Nephron (organoid): ENCODE results near the gene SNORC.

Source experiments
- H3K27ac Mint-ChIP-seq, 3 experiments: 2 replicates each; pipeline ENCODE4 v1.8.0; 2020; ENCODE audit warnings: mixed read lengths in 3 of 3, mild to moderate bottlenecking in 2 of 3, moderate library complexity in 1 of 3
- H3K27me3 Mint-ChIP-seq: 2 replicates; pipeline ENCODE4 v1.8.0; 2021; ENCODE audit warnings: low read depth, mild to moderate bottlenecking, moderate library complexity, mixed read lengths
- H3K36me3 Mint-ChIP-seq: 2 replicates; pipeline ENCODE4 v1.8.0; 2020; ENCODE audit warnings: low read depth, mixed read lengths
- H3K4me1 Mint-ChIP-seq: 2 replicates; pipeline ENCODE4 v1.8.0; 2020; ENCODE audit warnings: mixed read lengths
- H3K4me3 Mint-ChIP-seq, 3 experiments: 2 replicates each; pipeline ENCODE4 v1.8.0; 2020; ENCODE audit warnings: mild to moderate bottlenecking in 3 of 3, mixed read lengths in 3 of 3, moderate library complexity in 2 of 3
- H3K9me3 Mint-ChIP-seq: 2 replicates; pipeline ENCODE4 v1.8.0; 2020; ENCODE audit warnings: mixed read lengths
- TF ChIP-seq, protein P1 (sequence below), 3 experiments: fragments of 200-600 bp; sonication (generic); IDR thresholded peaks; one replicate each; pipeline ENCODE4 v1.5.0; 2021; ENCODE audit warnings: antibody characterized with exemption in 3 of 3; ENCODE audit not compliant: unreplicated experiment in 3 of 3

Gene SNORC

DNA sequence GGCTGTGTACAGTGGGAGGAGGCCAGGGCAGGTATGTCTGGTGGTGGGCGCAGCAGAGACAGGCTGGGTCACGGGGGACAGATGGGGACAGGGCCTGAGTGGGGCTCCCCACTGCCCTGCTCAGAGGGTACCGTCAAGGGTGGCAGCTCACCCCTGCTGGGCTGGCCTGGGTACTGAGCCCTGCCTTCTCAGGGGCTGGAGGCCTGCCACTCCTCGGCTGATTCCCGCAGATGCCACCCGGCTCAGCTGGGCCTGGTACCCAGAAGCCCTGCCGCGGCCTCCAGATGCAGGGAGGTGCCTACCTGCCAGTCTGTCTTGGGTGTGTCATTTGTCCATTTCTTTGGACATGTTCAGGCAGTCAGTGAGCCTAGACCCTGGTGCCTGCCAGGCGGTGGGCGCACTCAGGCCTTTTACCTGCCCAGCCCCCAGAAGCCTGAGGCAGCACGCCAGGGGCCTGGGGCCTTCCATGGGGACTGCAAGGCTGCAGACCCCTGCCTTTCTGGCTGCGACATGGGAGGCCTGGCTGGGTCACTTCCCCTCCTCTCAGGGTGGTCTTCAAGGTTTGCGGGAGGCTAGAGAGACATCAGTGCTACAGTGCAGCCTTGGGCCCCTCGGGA, 3.3 kb downstream of the SNORC start:
- no peak overlapping the region for H3K4me3 Mint-ChIP-seq
- no peaks in the 10 kb centered on the region for H3K9me3 Mint-ChIP-seq
- H3K4me1 Mint-ChIP-seq: no peaks in the 10 kb centered on the region
- TF ChIP-seq, protein P1, sequence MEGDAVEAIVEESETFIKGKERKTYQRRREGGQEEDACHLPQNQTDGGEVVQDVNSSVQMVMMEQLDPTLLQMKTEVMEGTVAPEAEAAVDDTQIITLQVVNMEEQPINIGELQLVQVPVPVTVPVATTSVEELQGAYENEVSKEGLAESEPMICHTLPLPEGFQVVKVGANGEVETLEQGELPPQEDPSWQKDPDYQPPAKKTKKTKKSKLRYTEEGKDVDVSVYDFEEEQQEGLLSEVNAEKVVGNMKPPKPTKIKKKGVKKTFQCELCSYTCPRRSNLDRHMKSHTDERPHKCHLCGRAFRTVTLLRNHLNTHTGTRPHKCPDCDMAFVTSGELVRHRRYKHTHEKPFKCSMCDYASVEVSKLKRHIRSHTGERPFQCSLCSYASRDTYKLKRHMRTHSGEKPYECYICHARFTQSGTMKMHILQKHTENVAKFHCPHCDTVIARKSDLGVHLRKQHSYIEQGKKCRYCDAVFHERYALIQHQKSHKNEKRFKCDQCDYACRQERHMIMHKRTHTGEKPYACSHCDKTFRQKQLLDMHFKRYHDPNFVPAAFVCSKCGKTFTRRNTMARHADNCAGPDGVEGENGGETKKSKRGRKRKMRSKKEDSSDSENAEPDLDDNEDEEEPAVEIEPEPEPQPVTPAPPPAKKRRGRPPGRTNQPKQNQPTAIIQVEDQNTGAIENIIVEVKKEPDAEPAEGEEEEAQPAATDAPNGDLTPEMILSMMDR (IDR thresholded peaks at IDR 0.05; ENCODE audit: unreplicated experiment in 3 of 3): no peak
- no peak overlapping the region for H3K27ac Mint-ChIP-seq
- no peaks in the 10 kb centered on the region for H3K36me3 Mint-ChIP-seq
- peaks cover 32% of the 10 kb centered on the region for H3K27me3 Mint-ChIP-seq

DNA sequence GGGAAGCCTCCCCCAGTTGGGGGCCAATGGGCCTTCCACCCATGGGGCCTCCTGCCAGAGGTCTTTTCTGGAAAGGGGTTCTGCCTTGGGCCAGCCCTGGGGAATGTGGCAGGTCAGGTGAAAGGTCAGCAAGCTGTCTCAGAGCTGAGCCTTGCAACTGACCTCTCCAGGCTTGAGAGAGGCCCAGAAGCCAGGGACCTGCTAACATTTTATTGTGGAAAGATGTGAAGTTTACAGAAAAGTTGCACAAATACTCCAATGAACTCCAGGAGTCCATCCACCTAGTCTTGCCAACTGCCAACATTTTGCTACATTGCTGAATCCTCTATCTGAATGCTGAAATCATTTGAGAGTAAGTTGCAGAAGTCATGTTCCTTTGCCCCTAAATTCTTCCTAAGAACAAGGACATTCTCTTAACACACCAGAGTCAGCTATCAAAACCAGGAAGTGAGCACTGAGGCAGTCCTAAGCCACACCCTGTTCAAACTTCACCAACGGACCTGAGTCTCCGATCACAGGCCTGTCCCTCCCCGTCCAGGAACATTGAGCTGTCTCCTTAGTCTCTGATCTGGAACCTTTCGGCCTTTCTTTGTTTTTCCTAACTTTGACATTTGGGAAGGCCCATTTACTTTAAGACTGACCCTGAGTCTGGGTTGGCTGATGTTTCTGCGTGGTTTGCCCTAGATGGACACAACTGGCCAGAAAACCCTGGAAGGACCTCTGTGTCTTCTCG, 4.0 kb downstream of the SNORC start:
- TF ChIP-seq, protein P1 (IDR thresholded peaks at IDR 0.05; ENCODE audit: unreplicated experiment in 3 of 3): no peak
- Mint-ChIP-seq H3K4me3 (peak overlapping the region in 1 of 3 experiments; percentile 19), H3K4me1 (no peaks in the 10 kb centered on the region), H3K9me3 (no peaks in the 10 kb centered on the region), H3K36me3 (no peaks in the 10 kb centered on the region), H3K27me3 (peaks cover 35% of the 10 kb centered on the region), H3K27ac (no peak overlapping the region)

DNA sequence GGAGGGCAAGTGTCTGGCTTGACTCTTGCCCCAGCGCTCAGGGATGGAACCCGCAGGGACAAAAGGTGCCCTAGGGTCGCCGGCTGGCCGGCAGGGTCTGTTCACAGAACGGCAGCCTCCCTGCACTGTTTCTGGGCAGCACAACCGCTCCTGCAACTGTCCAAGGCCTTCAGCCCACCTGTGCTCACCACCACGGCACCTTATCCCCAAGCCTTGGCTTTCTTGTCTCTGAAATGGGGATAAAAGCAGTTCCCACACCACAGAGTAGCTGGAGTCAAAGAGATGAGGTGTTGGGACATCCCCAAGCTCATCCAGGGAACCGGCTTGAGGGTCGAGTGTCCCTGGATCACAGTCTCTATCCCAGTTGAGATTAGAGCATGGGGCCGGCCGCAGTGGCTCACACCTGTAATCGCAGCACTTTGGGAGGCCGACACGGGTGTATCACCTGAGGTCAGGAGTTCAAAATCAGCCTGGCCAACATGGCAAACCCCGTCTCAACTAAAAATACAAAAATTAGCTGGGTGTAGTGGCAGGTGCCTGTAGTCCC, 4.7 kb downstream of the SNORC start:
- no peaks in the 10 kb centered on the region for H3K36me3 Mint-ChIP-seq
- no peaks in the 10 kb centered on the region for H3K9me3 Mint-ChIP-seq
- TF ChIP-seq, protein P1 (IDR thresholded peaks at IDR 0.05; ENCODE audit: unreplicated experiment in 3 of 3): no peak
- peaks cover 35% of the 10 kb centered on the region for H3K27me3 Mint-ChIP-seq
- H3K27ac Mint-ChIP-seq: no peak overlapping the region
- H3K4me1 Mint-ChIP-seq: no peaks in the 10 kb centered on the region
- peak overlapping the region; percentile 66 to 72 (median 69) for H3K4me3 Mint-ChIP-seq

DNA sequence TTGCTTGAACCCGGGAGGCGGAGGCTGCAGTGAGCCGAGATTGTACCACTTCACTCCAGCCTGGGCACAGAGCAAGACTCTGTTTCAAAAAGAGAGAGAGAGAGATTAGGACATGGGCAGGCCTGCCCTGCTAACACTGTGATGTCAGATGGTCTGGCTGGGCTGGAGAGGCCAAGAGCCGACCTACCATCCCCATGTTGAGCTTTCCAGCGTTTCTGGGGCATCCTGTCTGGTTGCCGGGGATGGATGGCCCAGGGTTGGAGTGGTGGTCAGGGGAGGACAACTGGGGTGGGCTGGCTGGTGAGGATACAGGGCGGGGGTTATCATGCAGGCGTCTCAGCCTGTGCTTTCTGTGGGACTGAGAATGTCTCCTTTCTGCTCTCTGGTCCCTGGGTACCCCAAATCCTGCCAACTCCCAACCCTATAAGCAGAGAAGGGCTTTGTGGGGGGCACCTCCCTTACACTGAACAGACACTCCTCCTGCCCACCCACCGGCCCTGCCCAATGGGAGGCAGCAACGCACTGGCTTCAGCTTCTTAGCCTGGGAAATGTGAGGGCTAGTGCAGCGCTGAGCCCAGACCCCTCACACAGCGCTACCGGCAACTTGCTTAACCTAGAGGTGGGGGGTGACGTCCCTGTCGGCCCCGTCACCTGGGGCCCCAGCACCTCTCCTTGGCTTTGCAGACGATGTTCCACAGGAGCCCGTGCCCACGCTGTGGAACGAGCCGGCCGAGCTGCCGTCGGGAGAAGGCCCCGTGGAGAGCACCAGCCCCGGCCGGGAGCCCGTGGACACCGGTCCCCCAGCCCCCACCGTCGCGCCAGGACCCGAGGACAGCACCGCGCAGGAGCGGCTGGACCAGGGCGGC, 5.4 kb downstream of the SNORC start:
- Mint-ChIP-seq H3K27me3 (peaks cover 31% of the 10 kb centered on the region), H3K27ac (no peak overlapping the region), H3K9me3 (no peaks in the 10 kb centered on the region), H3K4me3 (peak overlapping the region; percentile 66 to 72 (median 69)), H3K36me3 (no peaks in the 10 kb centered on the region), H3K4me1 (no peaks in the 10 kb centered on the region)
- TF ChIP-seq, protein P1 (IDR thresholded peaks at IDR 0.05; ENCODE audit: unreplicated experiment in 3 of 3): no peak

DNA sequence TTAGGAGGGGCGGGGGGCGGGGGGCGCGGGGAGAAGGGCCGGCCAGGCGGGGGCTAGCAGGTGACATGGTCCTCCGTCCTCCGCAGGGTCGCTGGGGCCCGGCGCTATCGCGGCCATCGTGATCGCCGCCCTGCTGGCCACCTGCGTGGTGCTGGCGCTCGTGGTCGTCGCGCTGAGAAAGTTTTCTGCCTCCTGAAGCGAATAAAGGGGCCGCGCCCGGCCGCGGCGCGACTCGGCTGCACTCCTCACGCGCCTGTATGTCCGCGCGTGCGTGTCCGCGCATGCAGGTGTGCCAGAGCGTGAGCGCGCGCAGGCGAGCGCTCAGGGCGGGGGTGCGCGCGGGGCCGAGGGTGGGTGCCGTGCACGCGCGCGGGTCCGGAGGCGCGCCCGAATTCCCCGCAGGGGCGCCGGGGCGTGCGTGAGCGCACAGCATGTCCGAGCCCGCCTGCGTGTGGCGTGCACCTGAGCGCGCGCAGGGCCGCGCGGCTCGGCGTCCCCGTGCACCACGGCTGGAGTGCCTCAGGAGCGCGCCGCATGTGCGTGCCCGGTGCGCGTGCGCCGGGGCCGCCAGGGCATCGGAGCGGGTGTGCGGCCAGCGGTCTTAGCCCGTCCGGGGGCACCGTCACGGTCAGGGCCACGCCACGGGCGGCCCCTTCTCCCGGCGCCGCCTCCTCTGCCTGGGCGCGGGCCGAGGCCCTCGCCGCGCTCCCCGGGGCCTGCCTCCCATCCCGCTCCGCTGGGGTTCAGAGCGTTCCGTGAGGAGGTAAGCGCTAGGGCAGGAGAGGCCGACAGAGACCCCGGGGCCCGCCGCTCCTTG, 6.3 kb downstream of the SNORC start:
- peak overlapping the region in 2 of 3 experiments; percentile 19 to 72 for H3K4me3 Mint-ChIP-seq
- H3K4me1 Mint-ChIP-seq: no peaks in the 10 kb centered on the region
- peaks cover 31% of the 10 kb centered on the region for H3K27me3 Mint-ChIP-seq
- TF ChIP-seq, protein P1 (IDR thresholded peaks at IDR 0.05; ENCODE audit: unreplicated experiment in 3 of 3): peak; percentile 6 to 22 (median 17)
- H3K27ac Mint-ChIP-seq: no peak overlapping the region
- H3K9me3 Mint-ChIP-seq: no peaks in the 10 kb centered on the region
- no peaks in the 10 kb centered on the region for H3K36me3 Mint-ChIP-seq
